Measurements from ENCODE around the gene SLF1. TPM values are rescaled to one million over a fixed set of nuclear protein-coding genes. Genes with fewer than 3 reads are reported as not detected.
A peak's percentile ranks its signal among the peaks of the same experiment; 100 is the strongest.

Gene SLF1
- total RNA-seq, 1 experiment from 2014 or later, result 26.3 TPM

DNA sequence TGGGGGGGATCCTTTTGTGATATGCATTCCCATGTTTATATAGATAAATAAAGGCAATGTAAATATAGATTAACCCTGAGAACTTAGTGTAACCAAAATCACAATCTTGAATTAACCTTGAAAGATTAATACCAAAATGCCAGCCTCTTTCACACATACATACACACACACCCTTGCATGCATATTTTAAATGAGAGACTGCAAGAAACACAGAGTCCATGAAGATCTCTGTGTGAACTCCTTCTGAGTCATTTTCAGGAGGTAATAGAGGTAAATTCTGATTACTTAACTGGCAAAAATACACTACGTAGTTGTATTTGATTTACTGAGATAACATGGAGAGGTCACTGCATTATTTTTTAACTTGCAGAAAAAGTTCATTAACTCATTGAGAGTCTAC lies 118.0 kb downstream of the SLF1 start:
- no peak overlapping the region for H3K27ac ChIP-seq (ENCODE audit: low read length)
- H3K27me3 ChIP-seq (ENCODE audit: low read length), result no peaks in the 10 kb centered on the region; the same call in 1 of the 2 replicates
- no peak overlapping the region for H3K9ac ChIP-seq (ENCODE audit: low read length)
- H3K9me3 ChIP-seq (ENCODE audit: low read length), result no peaks in the 10 kb centered on the region
- H3K4me1 ChIP-seq (ENCODE audit: low read length), result no peaks in the 10 kb centered on the region
- H3K36me3 ChIP-seq (ENCODE audit: insufficient read depth, low read length), result no peaks in the 10 kb centered on the region
- no peaks in the 10 kb centered on the region for H3K9me2 ChIP-seq (replicated peaks; ENCODE audit: insufficient read depth, low read length)
- H3K4me2 ChIP-seq (ENCODE audit: low read depth, low read length, poor library complexity, severe bottlenecking), result no peak overlapping the region
- no peaks in the 10 kb centered on the region for H4K20me1 ChIP-seq (ENCODE audit: insufficient read depth, low read depth, low read length)
- no peaks in the 10 kb centered on the region for H3K79me2 ChIP-seq (ENCODE audit: low read length)
- no peak overlapping the region for H2AFZ ChIP-seq (ENCODE audit: low read length)
- no peak overlapping the region for H3K4me3 ChIP-seq (ENCODE audit: low read length)
- no peak for DNase-seq

DNA sequence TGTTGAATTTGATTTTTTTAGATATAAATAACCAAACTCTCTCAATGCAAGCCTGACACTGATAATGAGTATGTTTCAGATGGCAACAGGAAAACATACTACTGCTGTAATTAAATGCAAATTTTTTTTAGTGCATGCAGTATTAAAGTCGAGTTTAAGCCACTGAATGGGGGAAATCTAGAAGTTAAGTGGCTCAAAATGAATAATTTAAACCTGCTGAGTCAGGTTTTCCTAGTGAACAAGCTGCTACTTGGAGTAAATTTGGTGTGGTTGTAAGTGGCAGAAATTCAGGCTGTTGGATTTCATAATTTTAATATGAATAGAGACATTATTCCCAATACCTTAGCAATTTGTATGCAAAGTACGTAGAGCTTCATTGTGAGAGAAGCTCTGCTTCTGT lies 121.8 kb downstream of the SLF1 start:
- Histone ChIP-seq H2AFZ (ENCODE audit: low read length) (no peak overlapping the region), H3K4me3 (ENCODE audit: low read length) (no peak overlapping the region), H3K27me3 (ENCODE audit: low read length) (no peaks in the 10 kb centered on the region; the same call in 1 of the 2 replicates), H3K27ac (ENCODE audit: low read length) (no peak overlapping the region), H3K9ac (ENCODE audit: low read length) (no peak overlapping the region), H3K4me2 (ENCODE audit: low read depth, low read length, poor library complexity, severe bottlenecking) (no peak overlapping the region), H3K79me2 (ENCODE audit: low read length) (no peaks in the 10 kb centered on the region), H4K20me1 (ENCODE audit: insufficient read depth, low read depth, low read length) (no peaks in the 10 kb centered on the region), H3K9me3 (ENCODE audit: low read length) (no peaks in the 10 kb centered on the region), H3K4me1 (ENCODE audit: low read length) (no peaks in the 10 kb centered on the region), H3K36me3 (ENCODE audit: insufficient read depth, low read length) (no peaks in the 10 kb centered on the region), H3K9me2 (replicated peaks; ENCODE audit: insufficient read depth, low read length) (no peaks in the 10 kb centered on the region)
- DNase-seq, result no peak

DNA sequence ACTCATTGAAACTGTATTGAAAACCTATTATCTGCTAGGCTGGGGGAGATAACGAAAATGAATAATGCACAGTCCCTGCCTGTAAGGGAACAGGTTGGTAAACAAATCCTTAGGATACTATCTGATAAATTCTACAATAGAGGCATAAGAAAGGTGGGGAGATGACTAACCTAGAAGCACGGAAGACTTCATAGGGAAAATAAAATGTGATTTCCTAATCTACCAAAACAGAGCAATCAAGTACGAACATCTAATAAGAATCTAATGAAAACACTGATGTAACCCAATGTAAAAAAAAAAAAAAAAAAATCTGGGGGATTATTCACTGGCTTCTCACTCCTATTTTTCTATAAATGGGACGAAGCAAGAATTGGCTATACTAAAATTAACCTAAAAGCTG lies 124.4 kb downstream of the SLF1 start:
- Histone ChIP-seq H3K4me1 (ENCODE audit: low read length) (peaks cover 13% of the 10 kb centered on the region), H3K4me2 (ENCODE audit: low read depth, low read length, poor library complexity, severe bottlenecking) (no peak overlapping the region), H2AFZ (ENCODE audit: low read length) (no peak overlapping the region), H3K36me3 (ENCODE audit: insufficient read depth, low read length) (no peaks in the 10 kb centered on the region), H3K27me3 (ENCODE audit: low read length) (no peaks in the 10 kb centered on the region; the same call in 1 of the 2 replicates), H3K4me3 (ENCODE audit: low read length) (no peak overlapping the region), H4K20me1 (ENCODE audit: insufficient read depth, low read depth, low read length) (no peaks in the 10 kb centered on the region), H3K9ac (ENCODE audit: low read length) (no peak overlapping the region), H3K9me2 (replicated peaks; ENCODE audit: insufficient read depth, low read length) (no peaks in the 10 kb centered on the region), H3K9me3 (ENCODE audit: low read length) (no peaks in the 10 kb centered on the region), H3K79me2 (ENCODE audit: low read length) (no peaks in the 10 kb centered on the region), H3K27ac (ENCODE audit: low read length) (no peak overlapping the region)
- no peak for DNase-seq

DNA sequence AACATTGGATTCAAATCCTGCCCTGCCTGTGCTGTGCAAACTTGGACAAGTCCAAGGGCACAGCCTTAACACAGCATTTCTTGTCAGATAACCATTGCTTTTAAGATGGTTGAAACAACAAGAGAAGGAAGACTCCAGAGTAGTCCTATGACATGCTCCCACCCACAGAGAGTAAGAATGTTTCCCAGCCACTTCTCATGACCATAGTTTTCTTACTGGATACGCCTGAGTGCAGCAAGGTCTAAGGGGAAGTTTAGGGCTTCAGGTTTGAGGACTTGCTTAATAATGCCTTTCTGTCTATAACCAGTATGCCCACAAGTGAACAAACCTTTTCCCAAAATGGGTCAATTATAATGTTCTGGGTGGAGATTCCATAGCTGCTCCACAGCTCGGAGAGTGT lies 126.4 kb downstream of the SLF1 start:
- Histone ChIP-seq H3K4me2 (ENCODE audit: low read depth, low read length, poor library complexity, severe bottlenecking) (no peak overlapping the region), H4K20me1 (ENCODE audit: insufficient read depth, low read depth, low read length) (no peaks in the 10 kb centered on the region), H2AFZ (ENCODE audit: low read length) (no peak overlapping the region), H3K79me2 (ENCODE audit: low read length) (no peaks in the 10 kb centered on the region), H3K27me3 (ENCODE audit: low read length) (no peaks in the 10 kb centered on the region), H3K4me3 (ENCODE audit: low read length) (no peak overlapping the region), H3K27ac (ENCODE audit: low read length) (no peak overlapping the region), H3K9me3 (ENCODE audit: low read length) (no peaks in the 10 kb centered on the region), H3K4me1 (ENCODE audit: low read length) (peaks cover 13% of the 10 kb centered on the region), H3K36me3 (ENCODE audit: insufficient read depth, low read length) (no peaks in the 10 kb centered on the region), H3K9me2 (replicated peaks; ENCODE audit: insufficient read depth, low read length) (no peaks in the 10 kb centered on the region), H3K9ac (ENCODE audit: low read length) (no peak overlapping the region)
- no peak for DNase-seq

DNA sequence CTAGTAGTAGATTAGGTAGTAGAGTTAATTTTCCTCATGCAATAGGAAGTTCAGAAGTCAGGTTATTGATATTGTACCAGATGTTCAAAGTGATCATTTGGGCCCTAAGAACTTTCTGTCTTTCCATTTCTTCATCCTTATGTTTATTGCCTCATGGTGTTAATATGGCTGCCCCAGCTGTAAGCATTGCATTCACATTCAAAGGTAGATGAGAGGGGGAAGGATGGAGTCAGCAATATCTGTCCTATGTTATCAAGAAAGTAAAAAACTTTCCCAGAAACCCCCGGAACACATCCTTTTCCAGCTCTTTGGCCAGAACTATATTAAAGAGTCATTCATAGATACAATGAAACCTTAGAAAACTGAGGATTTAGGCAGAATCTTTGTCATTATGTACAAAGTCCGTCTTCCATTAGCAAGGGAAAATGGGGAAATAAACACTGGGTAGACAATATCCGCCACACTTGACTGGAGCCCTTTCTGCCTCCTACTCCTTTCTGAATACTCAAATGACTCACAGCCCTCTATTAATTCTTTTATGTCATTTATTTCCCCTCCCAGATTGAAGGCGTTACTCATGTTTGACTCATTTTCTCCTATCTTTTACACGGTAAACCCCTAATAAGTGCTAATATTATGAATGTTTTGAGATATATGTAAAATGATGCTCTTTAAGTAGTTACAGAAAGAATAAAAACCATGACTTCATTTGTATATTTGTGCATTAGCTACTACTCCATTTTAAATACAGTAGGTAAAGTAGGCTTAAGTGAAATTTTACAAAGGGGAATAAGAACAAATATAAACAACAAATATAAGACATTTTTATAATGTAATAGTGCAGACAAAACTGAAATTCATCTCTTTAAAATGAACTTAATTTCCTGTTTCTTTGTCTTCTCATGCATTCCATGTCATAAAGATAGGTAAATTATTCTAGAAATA lies 127.6 kb downstream of the SLF1 start:
- Histone ChIP-seq H2AFZ (ENCODE audit: low read length) (no peak overlapping the region), H3K4me3 (ENCODE audit: low read length) (no peak overlapping the region), H3K27me3 (ENCODE audit: low read length) (no peaks in the 10 kb centered on the region), H3K9me3 (ENCODE audit: low read length) (no peaks in the 10 kb centered on the region), H3K9ac (ENCODE audit: low read length) (no peak overlapping the region), H4K20me1 (ENCODE audit: insufficient read depth, low read depth, low read length) (no peaks in the 10 kb centered on the region), H3K79me2 (ENCODE audit: low read length) (no peaks in the 10 kb centered on the region), H3K4me2 (ENCODE audit: low read depth, low read length, poor library complexity, severe bottlenecking) (peak overlapping the region; percentile 31), H3K4me1 (ENCODE audit: low read length) (peaks cover 13% of the 10 kb centered on the region), H3K9me2 (replicated peaks; ENCODE audit: insufficient read depth, low read length) (no peaks in the 10 kb centered on the region), H3K36me3 (ENCODE audit: insufficient read depth, low read length) (no peaks in the 10 kb centered on the region), H3K27ac (ENCODE audit: low read length) (no peak overlapping the region)
- DNase-seq, result no peak

DNA sequence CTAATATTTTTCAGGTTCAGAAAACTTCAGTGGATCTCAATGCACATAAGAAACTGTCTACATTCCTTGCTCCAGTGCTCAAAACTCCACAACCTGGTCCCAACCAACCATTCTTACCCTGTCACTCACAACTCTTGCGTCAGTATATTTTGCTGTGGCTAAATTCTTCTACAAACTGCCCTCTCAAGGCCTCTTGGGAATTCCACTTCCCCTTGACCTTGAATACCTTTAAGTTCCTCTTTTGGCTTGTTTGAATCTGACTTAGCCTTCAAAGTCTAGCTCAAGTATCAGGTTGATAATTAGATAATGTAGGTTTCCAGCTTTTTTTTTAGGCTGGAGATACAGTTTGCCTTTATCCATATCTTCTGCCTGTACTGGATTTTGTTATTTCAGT lies 128.3 kb downstream of the SLF1 start:
- Histone ChIP-seq H2AFZ (ENCODE audit: low read length) (no peak overlapping the region), H3K4me2 (ENCODE audit: low read depth, low read length, poor library complexity, severe bottlenecking) (peak overlapping the region; percentile 31), H3K79me2 (ENCODE audit: low read length) (no peaks in the 10 kb centered on the region), H3K36me3 (ENCODE audit: insufficient read depth, low read length) (no peaks in the 10 kb centered on the region), H3K4me3 (ENCODE audit: low read length) (no peak overlapping the region), H3K27me3 (ENCODE audit: low read length) (no peaks in the 10 kb centered on the region), H3K9ac (ENCODE audit: low read length) (no peak overlapping the region), H3K27ac (ENCODE audit: low read length) (no peak overlapping the region), H3K9me2 (replicated peaks; ENCODE audit: insufficient read depth, low read length) (no peaks in the 10 kb centered on the region), H3K9me3 (ENCODE audit: low read length) (no peaks in the 10 kb centered on the region), H3K4me1 (ENCODE audit: low read length) (peaks cover 13% of the 10 kb centered on the region), H4K20me1 (ENCODE audit: insufficient read depth, low read depth, low read length) (no peaks in the 10 kb centered on the region)
- peak; percentile 74 for DNase-seq

Other genes with a start within 250 kb of the SLF1 start
- 0.04 and 2.0 TPM in 2 replicates for gene KIAA0825, start 65 bp upstream of the SLF1 start, total RNA-seq (2014; rRNA removed; shearing (Covaris generic); ENCODE audit: low replicate concordance)